OCI-LY1 (cell line): ENCODE results near the gene PTGFRN.

ENCODE experiments used
- H2AFZ ChIP-seq: fragments of 200-600 bp; sonication (generic), shearing (Covaris generic); 2 replicates; pipeline ENCODE4 v1.6.0; 2014; ENCODE audit warnings: antibody characterized with exemption, mild to moderate bottlenecking, low read length
- H3F3A ChIP-seq: fragments of 200-600 bp; sonication (generic), shearing (Covaris generic); 2 replicates; pipeline ENCODE4 v1.6.0; 2014; ENCODE audit warnings: mild to moderate bottlenecking, antibody characterized with exemption, low read length, moderate library complexity; ENCODE audit not compliant: insufficient read depth
- H3K27ac ChIP-seq: fragments of 200-600 bp; sonication (generic); 2 replicates; pipeline ENCODE4 v1.5.1; 2014; ENCODE audit warnings: low read length, mixed run types, mild to moderate bottlenecking, low read depth; ENCODE audit not compliant: poor library complexity, severe bottlenecking
- H3K27me3 ChIP-seq: fragments of 200-600 bp; sonication (generic); 2 replicates; pipeline ENCODE4 v1.6.0; 2014; ENCODE audit warnings: antibody characterized with exemption, mild to moderate bottlenecking, low read length, moderate library complexity; ENCODE audit not compliant: insufficient read depth
- H3K36me3 ChIP-seq: fragments of 200-600 bp; sonication (generic); 2 replicates; pipeline ENCODE4 v1.6.1; 2014; ENCODE audit warnings: mild to moderate bottlenecking, antibody characterized with exemption, low read length, moderate library complexity, mixed read lengths; ENCODE audit not compliant: insufficient read depth
- H3K4me1 ChIP-seq: fragments of 200-600 bp; sonication (generic); 2 replicates; pipeline ENCODE4 v1.5.1; 2014; ENCODE audit warnings: mild to moderate bottlenecking, low read length, moderate library complexity; ENCODE audit not compliant: insufficient read depth, severe bottlenecking
- H3K4me2 ChIP-seq: fragments of 200-600 bp; sonication (generic), shearing (Covaris generic); 2 replicates; pipeline ENCODE4 v1.6.1; 2014; ENCODE audit warnings: low read length
- H3K4me3 ChIP-seq: fragments of 200-600 bp; sonication (generic); 2 replicates; pipeline ENCODE4 v1.5.1; 2014; ENCODE audit warnings: low read length, low read depth, mild to moderate bottlenecking, mixed read lengths; ENCODE audit not compliant: poor library complexity, severe bottlenecking
- H3K79me2 ChIP-seq: fragments of 200-600 bp; shearing (Covaris generic); 2 replicates; pipeline ENCODE4 v1.6.1; 2016; ENCODE audit warnings: mixed run types, low read length, mixed read lengths; ENCODE audit not compliant: insufficient read depth
- H3K9ac ChIP-seq: fragments of 200-600 bp; sonication (generic), shearing (Covaris generic); 2 replicates; pipeline ENCODE4 v1.6.1; 2014; ENCODE audit warnings: mild to moderate bottlenecking, low read length, mixed read lengths
- H3K9me2 ChIP-seq: fragments of 200-600 bp; sonication (generic), shearing (Covaris generic); 2 replicates; pipeline ENCODE4 v1.6.1; 2014; ENCODE audit warnings: low read depth, mild to moderate bottlenecking, low read length, mixed read lengths
- H3K9me3 ChIP-seq: fragments of 200-600 bp; shearing (Covaris generic); 2 replicates; pipeline ENCODE4 v1.6.1; 2014; ENCODE audit warnings: low read length, mixed read lengths
- H4K20me1 ChIP-seq: fragments of 200-600 bp; sonication (generic), shearing (Covaris generic); 2 replicates; pipeline ENCODE4 v1.6.0; 2016; ENCODE audit warnings: mild to moderate bottlenecking, low read length; ENCODE audit not compliant: insufficient read depth
- CTCF ChIP-seq: fragments of 200-600 bp; sonication (generic), shearing (Covaris generic); IDR thresholded peaks from 2 replicates; pipeline ENCODE4 v1.5.1; 2017; ENCODE audit warnings: mild to moderate bottlenecking, antibody characterized with exemption, low read length, moderate library complexity, mixed read lengths
- EZH2 ChIP-seq: fragments of 200-600 bp; sonication (generic), shearing (Covaris generic); IDR thresholded peaks from 2 replicates; pipeline ENCODE4 v1.8.0; 2017; ENCODE audit warnings: borderline replicate concordance, mixed run types, mild to moderate bottlenecking, antibody characterized with exemption, low read length, moderate library complexity, mixed read lengths

The PTGFRN gene

GRCh38 chr1:116919802-116920201, 10.1 kb downstream of the PTGFRN start:
- no peaks in the 10 kb centered on the region for H4K20me1 ChIP-seq
- no peaks in the 10 kb centered on the region for H3K79me2 ChIP-seq

GRCh38 chr1:116920211-116920610, 10.5 kb downstream of the PTGFRN start:
- no peak overlapping the region for H3K4me2 ChIP-seq

More at GRCh38 chr1:116919802-116920201, 10.1 kb downstream of the PTGFRN start:
- no peaks in the 10 kb centered on the region for H3K36me3 ChIP-seq
- no peak for TF ChIP-seq CTCF
- no peak for TF ChIP-seq EZH2
- no peaks in the 10 kb centered on the region for H3K9me2 ChIP-seq
- 0 out of 2 replicates have a peak, but pooled peaks cover 13% of the 10 kb centered on the region for H3K27me3 ChIP-seq
- H2AFZ ChIP-seq, result no peak overlapping the region
- no peaks in the 10 kb centered on the region for H3K9me3 ChIP-seq
- H3K27ac ChIP-seq, result no peak overlapping the region
- no peak overlapping the region for H3K9ac ChIP-seq
- H3K4me3 ChIP-seq, result no peak overlapping the region
- no peaks in the 10 kb centered on the region for H3K4me1 ChIP-seq
- H3F3A ChIP-seq, result no peaks in the 10 kb centered on the region
- H3K4me2 ChIP-seq, result no peak overlapping the region

GRCh38 chr1:116921301-116921885, 11.7 kb downstream of the PTGFRN start:
- Histone ChIP-seq H3K79me2 (no peaks in the 10 kb centered on the region), H2AFZ (no peak overlapping the region), H3K4me2 (no peak overlapping the region)

More at GRCh38 chr1:116920211-116920610, 10.5 kb downstream of the PTGFRN start:
- TF ChIP-seq CTCF (no peak), EZH2 (no peak)
- Histone ChIP-seq H3K79me2 (no peaks in the 10 kb centered on the region), H3F3A (no peaks in the 10 kb centered on the region), H3K4me1 (no peaks in the 10 kb centered on the region), H3K27me3 (0 out of 2 replicates have a peak, but pooled peaks cover 13% of the 10 kb centered on the region), H3K36me3 (no peaks in the 10 kb centered on the region), H3K9ac (no peak overlapping the region), H3K4me3 (no peak overlapping the region), H3K27ac (no peak overlapping the region), H4K20me1 (no peaks in the 10 kb centered on the region), H3K9me2 (no peaks in the 10 kb centered on the region), H2AFZ (no peak overlapping the region), H3K9me3 (no peaks in the 10 kb centered on the region)

More at GRCh38 chr1:116921301-116921885, 11.7 kb downstream of the PTGFRN start:
- no peaks in the 10 kb centered on the region for H4K20me1 ChIP-seq
- H3K27me3 ChIP-seq, result 0 out of 2 replicates have a peak, but pooled peaks cover 13% of the 10 kb centered on the region
- no peaks in the 10 kb centered on the region for H3K9me3 ChIP-seq
- H3K9me2 ChIP-seq, result no peaks in the 10 kb centered on the region
- H3K36me3 ChIP-seq, result no peaks in the 10 kb centered on the region
- H3K9ac ChIP-seq, result no peak overlapping the region
- H3F3A ChIP-seq, result no peaks in the 10 kb centered on the region
- no peak overlapping the region for H3K27ac ChIP-seq
- H3K4me3 ChIP-seq, result no peak overlapping the region
- TF ChIP-seq CTCF, result no peak
- no peak for TF ChIP-seq EZH2
- no peaks in the 10 kb centered on the region for H3K4me1 ChIP-seq
